Spleen (tissue), 11 donors: ENCODE data around the gene TNS1. TPM values are rescaled to one million over a fixed set of nuclear protein-coding genes. Genes with fewer than 3 reads are reported as not detected.

Experiments used
- DNase-seq: peaks from one replicate; pipeline ENCODE4 v3.0.0-alpha.2; 2020
- H3K27ac ChIP-seq, 8 donors: fragments of 200-600 bp; sonication (generic) in 7 of 8; 1 replicate in 4 of 8; 2 replicates in 4 of 8; pipeline versions ENCODE4 v1.5.0 to v1.8.0; 2016 to 2021; ENCODE audit warnings: inconsistent platforms in 4 of 8, mild to moderate bottlenecking in 4 of 8, moderate library complexity in 1 of 8
- H3K27me3 ChIP-seq, 7 donors: fragments of 200-600 bp; sonication (generic) in 6 of 7; replicated peaks in 1 of 7; 1 replicate in 4 of 7; 2 replicates in 3 of 7; pipeline versions ENCODE4 v1.5.0 to v1.8.0; 2016 to 2021; ENCODE audit warnings: inconsistent platforms in 3 of 7, mild to moderate bottlenecking in 1 of 7
- H3K36me3 ChIP-seq, 6 donors: fragments of 200-600 bp; sonication (generic) in 5 of 6; 1 replicate in 4 of 6; 2 replicates in 2 of 6; pipeline versions ENCODE4 v1.5.0 to v1.8.0; 2016 to 2021; ENCODE audit warnings: inconsistent platforms in 2 of 6
- H3K4me1 ChIP-seq, 6 donors: fragments of 200-600 bp; sonication (generic) in 5 of 6; 1 replicate in 3 of 6; 2 replicates in 3 of 6; pipeline versions ENCODE4 v1.5.0 to v1.8.0; 2016 to 2021; ENCODE audit warnings: inconsistent platforms in 3 of 6
- H3K4me3 ChIP-seq, 8 donors: fragments of 200-600 bp; sonication (generic) in 7 of 8; 1 replicate in 4 of 8; 2 replicates in 4 of 8; pipeline versions ENCODE4 v1.5.0 to v1.8.0; 2016 to 2021; ENCODE audit warnings: inconsistent platforms in 4 of 8, mild to moderate bottlenecking in 4 of 8, moderate library complexity in 2 of 8
- H3K9me3 ChIP-seq, 8 donors: fragments of 200-600 bp; sonication (generic) in 7 of 8; 1 replicate in 4 of 8; 2 replicates in 4 of 8; pipeline versions ENCODE4 v1.5.0 to v1.8.0; 2016 to 2021; ENCODE audit warnings: inconsistent platforms in 4 of 8
- POLR2A ChIP-seq, 3 donors: fragments of 450-650 bp; IDR thresholded peaks; one replicate each; pipeline ENCODE4 v1.5.1; 2017; ENCODE audit warnings: antibody characterized with exemption in 3 of 3, mild to moderate bottlenecking in 1 of 3
- POLR2AphosphoS5 ChIP-seq, 3 donors: sonication (generic); formaldehyde crosslinking; IDR thresholded peaks; one replicate each; pipeline ENCODE4 v1.5.1; 2017; ENCODE audit warnings: antibody characterized with exemption in 3 of 3
- WGBS, 5 donors: extraction: QIAGEN DNeasy Blood & Tissue Kit in 3 of 5; methylation state at CpG; one replicate each; pipeline versions ENCODE4 v1.1.5 to v1.1.7; 2013 to 2018; 5-methylcytosine and 5-hydroxymethylcytosine counted together
- intact Hi-C: fragments of 100-400 bp; cut with DNase I; formaldehyde crosslinking; loops from one replicate; pipeline ENCODE4 v1.15.0; 2023; ENCODE audit warnings: low total_unique reads
- polyA plus RNA-seq, 3 donors: library from polyadenylated mRNA; stranded (reverse); fragments of 200-250 nt; gene quantifications; one replicate each; pipeline ENCODE4 v1.2.1, GENCODE V29; 2013
- total RNA-seq, 7 donors: library from RNA; depleted of rRNA in 3 of 7; stranded (reverse); fragments of >200 nt in 3 of 7; fragmentation: NEBNext Ultra II Directional in 4 of 7; extraction: Animal tissue kit (Norgen Biotek cat#: 25700) in 4 of 7; gene quantifications; one replicate each; pipeline versions ENCODE4 v1.1.0 to v1.2.1, GENCODE V29; 2016 to 2021
- TF ChIP-seq, protein P1 (sequence below), 11 experiments: fragments of 200-600 bp in 7 of 11; fragments of 450-650 bp in 4 of 11; sonication (generic) in 4 of 11; IDR thresholded peaks in 8 of 11; conservative IDR thresholded peaks in 3 of 11; 1 replicate in 7 of 11; 2 replicates in 4 of 11; pipeline versions ENCODE4 v1.4.0 to v1.8.0; 2016 to 2021; ENCODE audit warnings: antibody characterized with exemption in 11 of 11, inconsistent platforms in 4 of 11, mild to moderate bottlenecking in 1 of 11
- donor health status: healthy with polysubstance abuse.
- donor health status: DM: no; HTN: no; CAD: no; lungs with moderate emphysema.
- donor health status: DM: no; HTN: no; CAD: no.
- donor health status: Bipolar disorder and iron deficiency.
- donor health status: healthy.
- donor health status: DM: no; HTN: no; CAD: no.
- donor health status: DM: yes; HTN: yes; CAD: no.

Gene TNS1
- total and polyA plus RNA-seq, 10 donors: 6.9 to 580 (median 246) TPM

DNA sequence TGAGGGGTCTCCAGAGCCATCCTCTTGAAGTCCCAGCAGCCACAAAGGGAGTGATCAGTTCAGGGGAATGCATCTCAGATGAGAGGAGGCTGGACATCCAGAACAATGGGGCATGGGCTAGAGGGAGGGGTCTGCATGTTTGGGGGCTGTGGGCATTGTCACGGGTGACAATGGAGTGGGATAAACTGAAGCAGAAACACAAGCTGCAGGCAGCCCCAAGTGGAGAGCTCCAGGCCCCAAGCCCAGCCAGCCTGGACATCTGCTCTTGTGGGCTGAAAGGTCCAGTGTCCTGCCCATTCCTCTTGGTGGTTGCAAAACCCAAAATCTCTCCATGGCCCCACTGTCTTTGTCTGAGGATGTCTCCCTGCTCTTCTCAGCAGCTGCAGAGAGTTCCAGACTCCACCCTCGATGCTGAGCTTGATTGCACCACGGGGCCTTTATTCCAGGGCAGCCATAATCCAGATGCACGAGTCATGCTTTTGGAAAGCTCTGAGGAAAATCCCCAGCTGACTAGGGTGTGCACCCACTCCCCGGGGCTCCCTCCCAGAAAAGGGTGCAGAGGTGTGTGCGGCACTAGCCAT, 149.4 kb downstream of the TNS1 start:
- DNase-seq: peak; percentile 62
- no peak for TF ChIP-seq POLR2A (IDR thresholded peaks at IDR 0.05)
- TF ChIP-seq POLR2AphosphoS5 (IDR thresholded peaks at IDR 0.05): no peak
- TF ChIP-seq, protein P1, sequence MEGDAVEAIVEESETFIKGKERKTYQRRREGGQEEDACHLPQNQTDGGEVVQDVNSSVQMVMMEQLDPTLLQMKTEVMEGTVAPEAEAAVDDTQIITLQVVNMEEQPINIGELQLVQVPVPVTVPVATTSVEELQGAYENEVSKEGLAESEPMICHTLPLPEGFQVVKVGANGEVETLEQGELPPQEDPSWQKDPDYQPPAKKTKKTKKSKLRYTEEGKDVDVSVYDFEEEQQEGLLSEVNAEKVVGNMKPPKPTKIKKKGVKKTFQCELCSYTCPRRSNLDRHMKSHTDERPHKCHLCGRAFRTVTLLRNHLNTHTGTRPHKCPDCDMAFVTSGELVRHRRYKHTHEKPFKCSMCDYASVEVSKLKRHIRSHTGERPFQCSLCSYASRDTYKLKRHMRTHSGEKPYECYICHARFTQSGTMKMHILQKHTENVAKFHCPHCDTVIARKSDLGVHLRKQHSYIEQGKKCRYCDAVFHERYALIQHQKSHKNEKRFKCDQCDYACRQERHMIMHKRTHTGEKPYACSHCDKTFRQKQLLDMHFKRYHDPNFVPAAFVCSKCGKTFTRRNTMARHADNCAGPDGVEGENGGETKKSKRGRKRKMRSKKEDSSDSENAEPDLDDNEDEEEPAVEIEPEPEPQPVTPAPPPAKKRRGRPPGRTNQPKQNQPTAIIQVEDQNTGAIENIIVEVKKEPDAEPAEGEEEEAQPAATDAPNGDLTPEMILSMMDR (IDR thresholded peaks at IDR 0.05 in 8 of 11, conservative IDR thresholded peaks at IDR 0.05 in 3 of 11): no peak
- Histone ChIP-seq H3K36me3 (peaks cover 0 to 77% (median 7%) of the 10 kb centered on the region in 6 donors), H3K27me3 (no peaks in the 10 kb centered on the region), H3K27ac (peak overlapping the region in 3 of 8 donors; percentile 10 to 27 (median 25)), H3K4me3 (no peak overlapping the region), H3K9me3 (no peaks in the 10 kb centered on the region), H3K4me1 (peaks cover 11 to 91% (median 42%) of the 10 kb centered on the region in 6 donors)
- WGBS, 5 donors: 60 to 89% (median 75%) methylated on average over 6 of the region's 6 CpGs
- intact Hi-C loops: no loop called here

DNA sequence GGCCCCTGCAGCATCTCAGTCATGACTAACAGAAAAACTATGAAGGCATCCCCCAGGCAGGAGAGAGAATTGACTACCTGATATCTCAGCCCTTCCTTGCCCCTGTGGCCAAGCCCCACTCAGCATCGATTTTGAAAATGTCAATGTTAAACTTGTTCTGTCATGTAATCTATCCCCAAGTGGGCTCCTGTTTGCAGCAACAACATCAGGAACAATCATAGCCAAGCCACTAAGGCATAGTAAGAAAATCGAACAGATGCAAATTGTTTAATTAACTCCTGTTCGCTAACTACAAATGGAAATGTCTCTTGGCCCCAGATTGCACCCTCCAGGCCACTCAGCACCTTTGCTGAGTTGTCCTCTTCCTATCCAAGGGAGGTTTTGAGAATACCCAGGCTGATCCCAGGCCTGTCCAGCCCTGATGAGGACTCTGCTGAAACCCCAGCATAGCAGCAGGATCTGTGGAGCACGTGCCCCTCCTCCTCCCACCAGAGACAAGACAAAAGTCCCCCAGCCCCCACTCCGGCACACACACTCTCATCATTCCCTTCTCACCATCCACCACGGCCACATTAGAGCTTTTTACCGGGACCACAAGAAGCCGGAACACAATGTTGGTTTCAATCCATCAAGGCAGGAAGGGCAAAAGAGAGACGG, 150.1 kb downstream of the TNS1 start:
- Histone ChIP-seq H3K4me3 (no peak overlapping the region), H3K27ac (peak overlapping the region in 3 of 8 donors; percentile 10 to 63 (median 27)), H3K27me3 (no peaks in the 10 kb centered on the region), H3K9me3 (no peaks in the 10 kb centered on the region), H3K36me3 (peaks cover 0 to 78% (median 12%) of the 10 kb centered on the region in 6 donors), H3K4me1 (peaks cover 11 to 91% (median 42%) of the 10 kb centered on the region in 6 donors)
- DNase-seq: peak; percentile 52
- WGBS, 5 donors: 76 to 91% (median 82%) methylated on average over 9 of the region's 9 CpGs
- no peak for TF ChIP-seq POLR2A (IDR thresholded peaks at IDR 0.05)
- TF ChIP-seq POLR2AphosphoS5 (IDR thresholded peaks at IDR 0.05): no peak
- TF ChIP-seq, protein P1 (IDR thresholded peaks at IDR 0.05 in 8 of 11, conservative IDR thresholded peaks at IDR 0.05 in 3 of 11): no peak
- intact Hi-C loops: no loop called here

GRCh38 chr2:217851191-217852020, 151.4 kb downstream of the TNS1 start:
- DNase-seq: peak; percentile 61
- peak overlapping the region in 5 of 8 donors; percentile 39 to 65 (median 59) for H3K27ac ChIP-seq
- intact Hi-C loops: no loop called here
- H3K27me3 ChIP-seq: no peaks in the 10 kb centered on the region
- no peak overlapping the region for H3K4me3 ChIP-seq
- H3K36me3 ChIP-seq: peaks cover 0 to 78% (median 16%) of the 10 kb centered on the region in 6 donors
- peaks cover 11 to 91% (median 50%) of the 10 kb centered on the region in 6 donors for H3K4me1 ChIP-seq
- TF ChIP-seq, protein P1 (IDR thresholded peaks at IDR 0.05 in 8 of 11, conservative IDR thresholded peaks at IDR 0.05 in 3 of 11): no peak
- TF ChIP-seq POLR2AphosphoS5 (IDR thresholded peaks at IDR 0.05): no peak
- no peak for TF ChIP-seq POLR2A (IDR thresholded peaks at IDR 0.05)
- 75 to 88% (median 84%) methylated on average over 2 of the region's 2 CpGs for WGBS, 5 donors
- H3K9me3 ChIP-seq: no peaks in the 10 kb centered on the region
